ENCODE data around the gene NSUN2. TPM values are rescaled to one million over a fixed set of nuclear protein-coding genes. Genes with fewer than 3 reads are reported as not detected.

The NSUN2 gene
- total and polyA plus RNA-seq, 10 donors, result 42.4 to 77.8 (median 56.9) TPM

- Histone ChIP-seq H3K36me3 (peaks cover 2 to 42% (median 32%) of the 10 kb centered on the region in 6 donors), H3K27me3 (replicated peaks in 1 of 7) (no peaks in the 10 kb centered on the region), H3K4me1 (peaks cover 9 to 84% (median 39%) of the 10 kb centered on the region in 6 donors), H3K9me3 (no peaks in the 10 kb centered on the region), H3K27ac (peak overlapping the region; percentile 89 to 97 (median 92)), H3K4me3 (peak overlapping the region; percentile 83 to 100 (median 96))
- no peak for DNase-seq
- WGBS, 5 donors, result 0 to 1% (median 1%) methylated on average over 17 to 33 of the region's 33 CpGs
- no peak for TF ChIP-seq POLR2AphosphoS5 (IDR thresholded peaks at IDR 0.05)
- TF ChIP-seq, protein P1, sequence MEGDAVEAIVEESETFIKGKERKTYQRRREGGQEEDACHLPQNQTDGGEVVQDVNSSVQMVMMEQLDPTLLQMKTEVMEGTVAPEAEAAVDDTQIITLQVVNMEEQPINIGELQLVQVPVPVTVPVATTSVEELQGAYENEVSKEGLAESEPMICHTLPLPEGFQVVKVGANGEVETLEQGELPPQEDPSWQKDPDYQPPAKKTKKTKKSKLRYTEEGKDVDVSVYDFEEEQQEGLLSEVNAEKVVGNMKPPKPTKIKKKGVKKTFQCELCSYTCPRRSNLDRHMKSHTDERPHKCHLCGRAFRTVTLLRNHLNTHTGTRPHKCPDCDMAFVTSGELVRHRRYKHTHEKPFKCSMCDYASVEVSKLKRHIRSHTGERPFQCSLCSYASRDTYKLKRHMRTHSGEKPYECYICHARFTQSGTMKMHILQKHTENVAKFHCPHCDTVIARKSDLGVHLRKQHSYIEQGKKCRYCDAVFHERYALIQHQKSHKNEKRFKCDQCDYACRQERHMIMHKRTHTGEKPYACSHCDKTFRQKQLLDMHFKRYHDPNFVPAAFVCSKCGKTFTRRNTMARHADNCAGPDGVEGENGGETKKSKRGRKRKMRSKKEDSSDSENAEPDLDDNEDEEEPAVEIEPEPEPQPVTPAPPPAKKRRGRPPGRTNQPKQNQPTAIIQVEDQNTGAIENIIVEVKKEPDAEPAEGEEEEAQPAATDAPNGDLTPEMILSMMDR (IDR thresholded peaks at IDR 0.05 in 8 of 11, conservative IDR thresholded peaks at IDR 0.05 in 3 of 11), result no peak
- TF ChIP-seq POLR2A (IDR thresholded peaks at IDR 0.05), result no peak
- intact Hi-C loops (cut with DNase I; ENCODE audit: low total_unique reads), result loop anchor here (5.0 kb wide), 1 partner anchor 80 kb away; the partner anchor contains the start of gene TENT4A
Observed at GRCh38 chr5:6632324-6632887, 438 bp downstream of the NSUN2 start.

- Histone ChIP-seq H3K4me3 (peak overlapping the region in 4 of 8 donors; percentile 83 to 100 (median 98)), H3K27ac (no peak overlapping the region), H3K36me3 (peaks cover 2 to 51% (median 37%) of the 10 kb centered on the region in 6 donors), H3K9me3 (no peaks in the 10 kb centered on the region), H3K4me1 (peaks cover 9 to 75% (median 39%) of the 10 kb centered on the region in 6 donors), H3K27me3 (replicated peaks in 1 of 7) (no peaks in the 10 kb centered on the region)
- WGBS, 5 donors, result 84 to 95% (median 89%) methylated on average over 4 of the region's 4 CpGs
- DNase-seq, result no peak
- no peak for TF ChIP-seq POLR2AphosphoS5 (IDR thresholded peaks at IDR 0.05)
- intact Hi-C loops (cut with DNase I; ENCODE audit: low total_unique reads), result loop anchor here (5.0 kb wide), 1 partner anchor 81 kb away; the partner anchor contains the start of gene TENT4A
Observed at GRCh38 chr5:6631441-6631840, 1.4 kb downstream of the NSUN2 start.

- H3K27me3 ChIP-seq (replicated peaks in 1 of 7), result no peaks in the 10 kb centered on the region
- H3K4me3 ChIP-seq, result no peak overlapping the region
- H3K36me3 ChIP-seq, result peaks cover 6 to 100% (median 86%) of the 10 kb centered on the region in 6 donors
- no peak for DNase-seq
- H3K27ac ChIP-seq, result no peak overlapping the region
- peaks cover 3 to 26% (median 17%) of the 10 kb centered on the region in 8 donors for H3K9me3 ChIP-seq
- WGBS, 5 donors, result 87 to 94% (median 91%) methylated on average over 8 to 10 of the region's 10 CpGs
- no peak for TF ChIP-seq POLR2A (IDR thresholded peaks at IDR 0.05)
- TF ChIP-seq, protein P1 (IDR thresholded peaks at IDR 0.05 in 8 of 11, conservative IDR thresholded peaks at IDR 0.05 in 3 of 11), result no peak
- TF ChIP-seq POLR2AphosphoS5 (IDR thresholded peaks at IDR 0.05), result no peak
- intact Hi-C loops (cut with DNase I; ENCODE audit: low total_unique reads), result no loop called here
- H3K4me1 ChIP-seq, result peaks cover 3 to 40% (median 14%) of the 10 kb centered on the region in 6 donors
Observed at GRCh38 chr5:6626508-6626907, 6.3 kb downstream of the NSUN2 start.

DNA sequence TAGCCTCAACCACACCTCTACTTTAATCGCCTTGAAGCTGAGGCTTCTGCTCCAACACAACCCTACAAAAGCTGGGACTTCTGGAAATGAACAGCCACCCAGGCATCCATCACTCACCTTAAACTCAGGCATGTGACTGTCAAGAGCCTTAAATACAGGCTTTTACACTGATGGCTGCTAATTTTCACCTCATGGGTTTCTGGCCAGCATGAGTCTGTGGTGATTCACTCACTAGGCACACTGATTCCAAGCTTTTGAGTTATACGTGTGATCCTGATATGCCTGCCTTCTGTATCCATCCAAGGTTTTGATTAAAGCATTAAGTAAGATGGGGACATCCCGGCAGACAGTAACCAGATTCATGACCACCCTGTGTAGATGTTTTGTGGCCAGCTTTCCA lies 8.9 kb downstream of the NSUN2 start:
- Histone ChIP-seq H3K4me1 (peaks cover 0 to 14% (median 2%) of the 10 kb centered on the region in 6 donors), H3K27me3 (replicated peaks in 1 of 7) (no peaks in the 10 kb centered on the region), H3K36me3 (peaks cover 4 to 100% (median 91%) of the 10 kb centered on the region in 6 donors), H3K4me3 (no peak overlapping the region), H3K27ac (no peak overlapping the region), H3K9me3 (peaks cover 3 to 26% (median 17%) of the 10 kb centered on the region in 8 donors)
- WGBS, 5 donors, result 79 to 100% (median 96%) methylated on average over 3 of the region's 3 CpGs
- DNase-seq, result no peak
- TF ChIP-seq POLR2AphosphoS5 (IDR thresholded peaks at IDR 0.05) (no peak), POLR2A (IDR thresholded peaks at IDR 0.05) (no peak)
- TF ChIP-seq, protein P1 (IDR thresholded peaks at IDR 0.05 in 8 of 11, conservative IDR thresholded peaks at IDR 0.05 in 3 of 11), result no peak
- intact Hi-C loops (cut with DNase I; ENCODE audit: low total_unique reads), result no loop called here
